GM19468 (cell line): ENCODE data around the gene PCBP3.
"Not testable (repeated sequence)": the region's sequence is repeated elsewhere in the genome, so short reads cannot be mapped to it uniquely, and the experiment has no call there.

Source experiments
- ATAC-seq: cut with Tn5 transposase; IDR thresholded peaks from one replicate; pipeline ENCODE4 v1.9.1; 2021; ENCODE audit warnings: mild to moderate bottlenecking, moderate library complexity, moderate number of reproducible peaks; ENCODE audit not compliant: unreplicated experiment; ENCODE audit errors: extremely low read depth

Gene PCBP3

GRCh38 chr21:45877821-45878469 lies 234.4 kb downstream of the PCBP3 start:
- no peak for ATAC-seq

- ATAC-seq: no peak
Observed at GRCh38 chr21:45880097-45881068, 236.9 kb downstream of the PCBP3 start.

- no peak for ATAC-seq
Observed at GRCh38 chr21:45882645-45883044, 239.1 kb downstream of the PCBP3 start.

DNA sequence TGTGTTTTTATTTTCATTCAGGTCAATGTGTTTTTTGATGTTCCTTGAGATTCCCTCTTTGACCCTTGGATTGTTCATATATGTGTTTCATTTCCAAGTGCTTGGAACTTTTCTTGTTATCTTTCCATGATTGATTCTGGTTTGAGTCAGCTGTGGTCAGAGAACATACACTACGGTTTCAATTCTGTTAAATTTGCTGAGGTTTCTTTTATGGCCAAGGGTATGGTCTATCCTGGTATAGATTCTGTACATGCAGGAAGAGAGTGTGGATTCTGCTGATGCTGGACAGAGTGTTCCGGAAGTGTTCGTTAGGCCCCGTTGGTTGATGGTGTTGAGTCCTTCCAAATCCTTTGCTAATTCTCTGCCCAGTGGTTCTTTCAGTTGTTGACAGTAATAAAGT lies 239.6 kb downstream of the PCBP3 start:
- ATAC-seq: no peak

DNA sequence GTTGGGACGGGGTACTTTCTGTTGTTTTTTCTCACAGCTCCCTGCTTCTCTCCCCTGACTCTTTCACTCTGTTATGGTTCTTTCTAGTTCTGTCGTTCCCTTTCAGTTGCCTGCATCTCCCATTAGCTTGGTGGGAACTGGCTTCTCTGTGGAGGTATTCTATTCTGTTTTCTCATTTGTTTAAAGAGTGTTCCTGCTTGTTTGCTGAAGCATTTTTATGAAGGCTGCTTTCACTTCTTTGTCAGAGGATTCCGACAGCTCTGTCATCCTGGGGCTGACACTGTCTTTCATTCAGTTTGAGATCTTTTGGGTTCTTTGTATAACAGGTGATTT lies 242.0 kb downstream of the PCBP3 start:
- ATAC-seq: no peak

DNA sequence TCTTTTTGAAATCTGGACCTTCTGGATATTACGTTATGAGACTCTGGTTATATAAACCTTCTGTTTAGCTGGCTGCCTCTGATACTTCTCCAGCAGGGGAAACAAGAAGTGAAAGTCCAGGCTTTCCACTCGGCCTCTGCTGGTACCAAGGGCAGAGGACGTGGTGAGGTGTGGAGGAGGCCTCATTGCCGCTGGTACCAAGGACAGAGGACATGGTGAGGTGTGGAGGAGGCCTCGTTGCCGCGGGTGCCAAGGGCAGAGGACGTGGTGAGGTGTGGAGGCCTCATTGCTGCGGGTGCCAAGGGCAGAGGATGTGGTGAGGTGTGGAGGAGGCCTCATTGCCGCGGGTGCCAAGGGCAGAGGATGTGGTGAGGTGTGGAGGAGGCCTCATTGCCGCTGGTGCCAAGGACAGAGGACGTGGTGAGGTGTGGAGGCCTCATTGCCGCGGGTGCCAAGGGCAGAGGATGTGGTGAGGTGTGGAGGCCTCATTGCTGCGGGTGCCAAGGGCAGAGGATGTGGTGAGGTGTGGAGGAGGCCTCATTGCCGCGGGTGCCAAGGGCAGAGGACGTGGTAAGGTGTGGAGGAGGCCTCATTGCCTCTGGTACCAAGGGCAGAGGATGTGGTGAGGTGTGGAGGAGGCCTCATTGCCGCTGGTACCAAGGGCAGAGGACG lies 242.5 kb downstream of the PCBP3 start:
- not testable (repeated sequence) for ATAC-seq

DNA sequence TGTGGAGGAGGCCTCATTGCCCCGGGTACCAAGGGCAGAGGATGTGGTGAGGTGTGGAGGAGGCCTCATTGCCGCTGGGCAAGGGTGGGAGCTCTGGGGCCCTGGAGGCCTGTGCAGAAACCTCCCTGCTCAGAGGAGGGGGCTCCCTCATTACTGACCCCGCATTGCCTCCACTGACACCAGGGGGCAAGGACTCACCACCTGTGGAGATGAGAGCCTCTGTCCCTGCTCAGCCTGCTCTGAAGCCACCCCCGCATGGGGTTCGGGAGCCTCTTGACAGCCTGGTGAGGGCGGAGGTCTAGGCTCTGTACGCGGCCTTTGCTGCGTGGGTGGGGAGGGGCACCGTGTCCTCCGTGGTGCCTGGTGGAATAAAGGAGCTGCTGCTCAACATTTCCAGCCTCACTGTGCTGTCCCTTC lies 243.1 kb downstream of the PCBP3 start:
- ATAC-seq: no peak

DNA sequence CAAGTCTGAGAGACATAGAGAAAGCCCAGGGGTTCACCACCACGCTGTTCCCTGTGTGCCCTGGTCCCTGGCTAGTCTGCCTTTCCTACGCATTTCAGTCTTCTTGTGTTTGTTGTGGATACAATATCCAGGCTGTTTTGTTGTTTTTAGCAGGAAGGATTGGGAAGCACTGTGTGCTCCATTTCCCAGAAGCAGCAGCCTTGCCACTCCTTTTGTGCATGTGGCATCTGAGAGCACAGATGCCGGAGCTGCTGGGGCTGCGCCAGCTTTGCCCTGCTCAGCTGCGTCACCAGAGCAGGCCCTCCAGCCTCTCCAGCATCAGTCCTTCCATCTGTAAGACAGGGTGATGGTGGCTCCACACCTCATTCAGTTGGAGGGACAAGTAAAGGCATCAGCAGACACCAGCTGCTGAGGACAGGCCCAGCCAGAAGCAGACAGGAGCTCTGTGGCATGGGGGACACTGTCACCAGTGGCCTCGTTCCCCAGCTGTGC lies 243.6 kb downstream of the PCBP3 start:
- no peak for ATAC-seq

DNA sequence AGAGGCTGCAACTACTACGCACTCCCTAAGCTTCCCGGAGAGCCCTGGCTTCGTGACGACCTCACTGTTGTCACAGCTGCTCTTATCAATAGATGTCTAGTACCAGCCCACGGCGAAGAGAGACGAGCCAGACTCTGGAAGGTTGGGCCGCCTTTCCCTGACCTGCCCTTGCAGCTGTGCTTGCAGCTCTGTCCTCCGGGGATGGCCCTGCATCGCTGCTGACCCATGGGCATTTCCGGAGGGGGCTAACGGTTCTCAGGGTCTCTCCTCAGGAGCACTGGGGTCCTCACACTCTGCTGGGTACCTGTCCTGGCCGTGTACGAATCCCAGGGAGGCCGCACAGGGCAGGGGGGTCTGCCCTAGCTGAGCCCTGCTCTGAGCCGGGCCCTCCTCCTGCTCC lies 244.3 kb downstream of the PCBP3 start:
- ATAC-seq: no peak

DNA sequence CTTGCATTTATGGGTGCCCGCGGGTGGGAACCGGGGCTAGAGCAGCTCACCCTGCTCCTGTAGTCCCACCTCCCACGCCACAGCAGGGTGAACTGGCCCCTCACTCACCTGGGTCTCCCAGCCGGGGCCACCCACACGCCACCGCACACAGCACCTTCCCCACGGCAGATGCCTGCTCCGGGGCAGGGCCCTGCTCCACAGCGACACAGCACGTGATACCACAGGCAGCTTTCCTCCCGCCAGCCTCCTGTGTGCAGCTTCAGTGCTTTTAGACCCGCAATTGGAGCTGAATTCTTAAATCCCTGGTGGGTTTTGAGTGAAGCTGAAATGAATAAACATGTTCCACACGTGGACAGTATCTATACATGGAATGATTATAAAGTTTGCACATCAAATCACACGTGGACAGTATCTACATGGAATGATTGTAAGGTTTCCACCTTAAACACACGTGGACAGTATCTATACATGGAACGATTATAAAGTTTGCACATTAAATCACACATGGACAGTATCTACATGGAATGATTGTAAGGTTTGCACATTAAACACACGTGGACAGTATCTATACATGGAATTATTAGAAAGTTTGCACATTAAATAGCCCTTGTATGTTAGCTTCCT lies 245.0 kb downstream of the PCBP3 start:
- no peak for ATAC-seq

- ATAC-seq: no peak
Observed at GRCh38 chr21:45889256-45889655, 245.7 kb downstream of the PCBP3 start.

GRCh38 chr21:45889961-45890360 lies 246.4 kb downstream of the PCBP3 start:
- ATAC-seq: no peak

GRCh38 chr21:45891388-45892155 lies 248.0 kb downstream of the PCBP3 start:
- no peak for ATAC-seq

DNA sequence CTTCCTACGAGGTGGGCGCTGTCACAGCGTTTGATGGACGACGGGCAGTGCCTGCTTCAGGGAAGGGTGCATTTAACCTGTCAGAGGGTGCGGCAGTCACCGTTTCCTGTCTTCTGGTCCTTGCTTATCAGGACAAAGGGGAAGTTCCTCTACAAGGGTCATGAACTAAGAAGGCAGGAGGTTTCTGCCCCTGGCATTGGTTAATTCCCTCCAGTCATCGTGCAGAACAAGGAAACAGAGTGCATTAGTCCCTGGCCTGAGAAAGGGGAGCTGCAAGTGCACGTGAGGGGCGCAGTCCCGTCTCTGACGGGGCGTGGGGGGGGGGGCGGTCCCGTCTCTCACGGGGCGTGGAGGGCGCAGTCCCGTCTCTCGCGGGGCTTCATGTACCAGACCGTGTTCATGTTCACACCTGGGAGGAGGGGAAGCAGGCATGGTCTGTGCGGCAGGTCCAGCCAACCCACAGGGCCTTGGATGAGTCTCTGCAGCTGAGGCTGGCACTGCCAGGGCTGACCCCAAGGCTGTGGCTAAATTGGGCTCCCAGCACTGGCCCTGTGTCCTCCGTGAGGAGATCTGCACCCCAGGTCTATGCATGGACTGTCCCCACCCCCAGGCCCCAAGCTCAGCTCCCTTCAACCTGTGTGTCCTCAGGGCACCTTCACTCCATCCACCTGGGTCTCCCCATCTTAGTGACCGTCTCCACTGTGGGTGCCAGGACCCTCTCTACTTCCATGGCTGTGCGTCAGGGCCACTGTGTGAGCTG lies 248.8 kb downstream of the PCBP3 start:
- no peak for ATAC-seq

DNA sequence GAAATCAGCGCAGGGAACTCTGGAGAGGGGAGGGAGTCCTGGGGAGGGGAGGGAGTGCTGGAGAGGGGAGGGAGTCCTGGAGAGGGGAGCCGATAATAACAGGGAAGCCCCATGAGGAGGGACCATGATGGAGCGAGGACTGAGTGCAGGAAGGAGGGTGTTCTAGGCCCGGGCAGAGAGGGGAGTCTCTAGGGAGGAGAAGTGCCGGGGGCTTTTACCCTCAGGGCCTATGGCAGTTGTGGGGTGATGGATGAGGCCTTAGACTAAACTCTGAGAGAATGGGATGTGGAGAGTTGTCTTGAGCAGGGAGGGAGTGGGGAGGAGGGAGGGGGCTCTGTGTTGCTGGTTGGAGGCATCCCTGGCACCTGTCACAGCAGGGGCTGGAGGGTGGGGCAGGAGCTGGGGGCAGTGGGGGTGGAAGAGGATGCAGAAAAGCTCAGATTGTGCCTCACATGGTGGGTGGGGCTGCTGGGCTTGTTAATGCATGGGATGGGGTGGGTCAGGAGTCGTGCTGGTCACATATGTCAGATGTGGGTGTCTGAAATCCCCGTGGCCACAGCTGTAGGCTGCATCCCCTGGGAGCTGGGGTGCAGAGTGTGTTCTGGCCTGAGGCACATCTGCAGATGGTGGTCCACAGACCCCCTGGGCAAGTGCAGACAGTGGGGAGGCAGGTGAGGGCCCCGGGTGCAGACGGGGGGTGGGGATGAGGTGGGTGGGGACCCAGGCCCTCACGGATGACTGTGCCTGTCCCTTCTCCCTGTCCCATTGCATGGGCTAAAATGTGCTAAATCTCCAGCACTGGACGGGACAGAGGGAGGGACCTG lies 249.6 kb downstream of the PCBP3 start:
- no peak for ATAC-seq

GRCh38 chr21:45893740-45894449 lies 250.4 kb downstream of the PCBP3 start:
- no peak for ATAC-seq

GRCh38 chr21:45894450-45894825 lies 250.9 kb downstream of the PCBP3 start:
- ATAC-seq: no peak
